GM19397 (cell line): ENCODE data around the gene PRDM16.

Experiments used
- ATAC-seq: cut with Tn5 transposase; IDR thresholded peaks from one replicate; pipeline ENCODE4 v1.9.1; 2021; ENCODE audit warnings: mild to moderate bottlenecking, moderate library complexity; ENCODE audit not compliant: unreplicated experiment

Gene PRDM16

DNA sequence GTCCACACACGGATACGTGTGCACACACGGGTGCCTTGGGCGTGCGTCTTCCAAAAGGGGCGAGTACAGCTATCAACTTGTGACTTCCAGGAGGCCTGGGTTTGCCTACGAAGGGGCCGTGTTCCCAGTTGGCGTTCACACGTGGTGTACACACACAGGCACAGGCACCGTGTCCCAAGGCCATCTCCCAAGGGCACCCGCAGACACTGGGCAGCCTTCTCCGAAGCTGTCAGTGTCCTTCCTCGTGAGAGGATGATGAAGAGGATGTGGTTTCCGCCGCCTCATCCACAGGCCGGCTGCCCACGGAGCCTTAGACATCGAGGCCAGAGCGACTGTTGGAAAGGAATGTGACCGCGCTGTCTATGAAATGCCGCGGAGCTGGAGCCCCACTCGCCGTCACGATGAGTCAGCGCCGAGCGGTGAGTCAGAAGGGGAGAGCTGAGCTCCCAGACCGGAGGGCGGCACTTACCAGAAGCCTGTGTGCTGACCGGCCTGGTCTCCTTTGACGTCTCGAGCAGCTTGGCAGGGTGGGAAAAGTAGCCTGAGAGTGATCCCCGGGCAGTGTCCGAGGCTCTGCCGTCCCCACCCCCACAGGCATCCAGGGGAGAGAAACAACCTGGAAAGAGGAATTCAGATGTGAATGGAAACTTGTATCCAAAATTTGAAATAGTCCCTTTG is 244.0 kb downstream of the PRDM16 start:
- no peak for ATAC-seq

- no peak for ATAC-seq
Observed at GRCh38 chr1:3313576-3313950, 244.6 kb downstream of the PRDM16 start.

- ATAC-seq: no peak
Observed at GRCh38 chr1:3314491-3315381, 245.7 kb downstream of the PRDM16 start.

DNA sequence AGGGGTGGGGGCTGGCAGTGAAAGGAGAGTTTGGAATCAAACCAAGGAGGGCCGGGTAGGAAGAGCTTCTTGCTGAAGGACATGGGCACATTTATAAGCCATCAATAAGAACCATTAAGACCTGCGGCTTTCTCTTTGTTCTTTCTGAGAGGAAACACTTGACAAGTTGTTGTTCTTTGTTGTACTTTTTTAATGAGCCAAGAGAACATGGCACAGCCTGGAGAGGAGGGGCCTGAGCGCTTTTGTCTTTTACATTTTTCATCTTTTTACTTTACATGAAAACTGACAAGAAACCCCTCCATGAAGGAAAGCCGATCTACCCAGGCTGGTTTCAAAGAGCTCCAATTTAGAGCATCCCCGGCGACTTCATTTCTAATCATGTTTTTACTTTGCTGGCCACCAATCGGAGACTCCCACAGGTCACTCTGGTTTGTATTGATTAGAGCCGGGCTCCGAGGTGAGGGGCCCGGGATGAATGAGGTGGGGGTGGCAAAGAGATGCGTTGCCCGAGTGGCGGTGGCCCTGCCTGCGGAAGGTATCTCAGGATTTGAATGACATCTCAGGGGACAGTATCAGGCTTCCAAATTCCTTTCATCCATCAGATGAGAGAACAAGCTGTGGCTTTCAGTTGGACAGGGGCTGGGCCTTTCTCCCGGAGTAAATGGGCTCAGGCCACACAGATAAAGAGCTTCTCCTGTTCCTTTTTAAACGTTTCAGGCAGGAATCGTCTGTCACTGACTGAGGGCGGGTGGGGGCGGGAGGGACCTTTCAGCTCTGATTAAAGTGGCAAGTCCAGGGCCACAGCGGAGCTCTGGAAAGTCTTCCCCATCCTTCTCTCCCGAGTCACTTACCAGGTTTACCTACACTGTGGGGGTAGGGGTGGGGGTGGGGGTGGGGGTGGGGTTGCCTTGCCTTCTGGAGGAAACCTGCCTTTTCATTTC is 246.7 kb downstream of the PRDM16 start:
- no peak for ATAC-seq

GRCh38 chr1:3316340-3316943 is 247.4 kb downstream of the PRDM16 start:
- no peak for ATAC-seq

GRCh38 chr1:3317456-3317855 is 248.5 kb downstream of the PRDM16 start:
- ATAC-seq: no peak

DNA sequence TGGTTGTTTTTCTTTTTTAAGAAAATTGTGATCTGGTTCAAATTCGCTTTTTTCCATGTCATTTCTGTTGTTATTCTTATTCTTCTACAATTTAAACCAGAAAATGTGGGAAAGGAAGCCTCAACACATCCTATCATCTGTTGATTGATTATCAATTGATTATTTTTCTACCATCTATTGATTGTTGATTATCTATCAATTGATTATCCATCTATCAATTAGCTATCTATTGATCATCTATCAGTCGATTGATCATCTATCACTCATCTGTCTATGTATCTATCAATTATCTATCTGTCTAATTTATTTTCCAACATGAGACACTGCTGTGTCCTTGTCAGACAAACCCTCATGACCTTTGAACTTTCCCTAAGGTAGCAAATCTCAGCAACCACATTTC is 249.3 kb downstream of the PRDM16 start:
- ATAC-seq: no peak

DNA sequence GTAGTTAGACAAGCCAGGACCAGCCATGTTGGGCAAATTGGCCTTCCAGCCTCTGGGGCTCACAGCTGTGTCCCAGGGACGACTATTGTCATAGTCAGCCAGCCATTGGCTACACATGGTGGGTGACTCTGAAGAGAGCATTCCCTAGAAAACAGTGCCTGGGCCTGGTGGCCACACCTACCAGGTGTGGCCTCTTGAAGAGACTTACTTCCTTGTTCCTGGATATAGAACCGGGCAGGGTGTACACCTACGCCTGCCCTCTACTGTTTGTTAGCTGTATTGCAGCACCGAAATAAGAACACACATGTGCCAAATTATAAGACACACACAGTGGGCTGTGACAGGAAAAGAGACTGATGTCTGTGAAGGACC is 250.9 kb downstream of the PRDM16 start:
- ATAC-seq: no peak

DNA sequence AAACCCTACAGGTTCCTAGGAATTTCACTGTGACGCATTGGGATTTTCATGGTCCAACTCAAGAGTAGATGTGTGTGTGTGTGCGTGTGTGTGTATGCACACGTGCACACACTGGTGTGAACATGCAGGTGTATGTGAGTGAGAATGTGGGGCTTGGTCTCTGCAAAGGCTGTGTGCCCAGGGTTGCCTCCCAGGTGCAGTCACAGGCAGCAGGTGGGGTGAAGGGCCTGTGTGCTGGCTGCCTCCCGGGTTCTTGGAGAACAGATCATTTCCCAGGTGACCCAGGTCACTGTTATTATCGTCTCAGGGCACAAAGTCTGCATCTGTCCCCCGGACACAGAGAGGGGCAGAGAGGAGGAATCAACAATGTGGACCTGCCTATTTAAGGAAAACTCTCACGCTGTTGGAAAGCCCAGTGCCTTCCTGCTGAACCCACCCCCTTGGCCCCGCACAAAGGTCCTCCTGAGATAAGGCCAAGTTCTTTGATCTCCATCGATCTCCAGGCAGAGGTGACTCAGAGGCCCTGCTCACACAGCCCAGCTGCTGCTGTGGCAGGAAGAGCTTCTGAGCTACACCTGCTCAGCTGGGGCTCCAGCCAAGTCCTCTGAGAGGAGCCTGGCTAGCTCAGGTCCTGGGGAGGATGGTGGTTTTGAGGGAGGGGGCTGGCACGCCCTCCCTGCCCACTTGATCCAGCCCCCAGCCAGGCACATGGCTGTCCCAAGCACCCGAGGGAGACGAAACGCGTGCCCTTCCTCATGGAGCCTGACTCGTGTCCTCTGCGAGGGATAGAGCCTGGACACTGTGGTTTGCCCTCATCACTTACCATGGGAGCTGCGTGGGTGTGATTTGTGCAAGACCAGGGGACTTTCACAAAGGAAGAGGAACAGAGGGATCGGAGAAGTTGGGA is 251.5 kb downstream of the PRDM16 start:
- no peak for ATAC-seq

- no peak for ATAC-seq
Observed at GRCh38 chr1:3321559-3322449, 252.8 kb downstream of the PRDM16 start.

DNA sequence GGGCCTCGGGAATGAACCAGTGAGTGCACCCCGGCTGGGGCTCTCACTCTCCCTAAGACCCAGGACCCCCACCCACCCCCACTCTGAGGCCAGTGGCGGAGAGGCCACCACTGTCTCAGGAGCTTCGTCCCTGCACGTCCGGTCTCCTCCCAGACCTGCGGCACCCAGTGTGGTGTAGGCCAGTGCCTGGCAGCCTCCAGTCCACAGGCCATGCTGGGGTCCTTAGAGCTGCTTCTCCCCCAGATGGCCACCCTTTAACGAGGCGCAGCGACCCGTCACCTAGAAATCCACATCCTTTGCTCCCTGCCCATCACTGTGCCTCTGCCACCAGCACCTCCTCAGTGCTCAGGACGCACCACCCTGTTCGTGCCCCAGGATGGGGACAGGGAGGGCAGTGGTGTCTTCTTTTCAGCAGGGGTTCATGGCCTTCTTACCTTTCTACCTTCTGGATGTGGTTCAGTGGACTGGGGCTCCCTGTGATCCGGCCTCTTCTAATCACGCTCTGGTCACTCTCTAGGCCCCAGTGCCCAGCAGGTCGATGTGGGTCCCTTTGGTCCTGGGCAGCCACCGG is 253.5 kb downstream of the PRDM16 start:
- ATAC-seq: no peak

DNA sequence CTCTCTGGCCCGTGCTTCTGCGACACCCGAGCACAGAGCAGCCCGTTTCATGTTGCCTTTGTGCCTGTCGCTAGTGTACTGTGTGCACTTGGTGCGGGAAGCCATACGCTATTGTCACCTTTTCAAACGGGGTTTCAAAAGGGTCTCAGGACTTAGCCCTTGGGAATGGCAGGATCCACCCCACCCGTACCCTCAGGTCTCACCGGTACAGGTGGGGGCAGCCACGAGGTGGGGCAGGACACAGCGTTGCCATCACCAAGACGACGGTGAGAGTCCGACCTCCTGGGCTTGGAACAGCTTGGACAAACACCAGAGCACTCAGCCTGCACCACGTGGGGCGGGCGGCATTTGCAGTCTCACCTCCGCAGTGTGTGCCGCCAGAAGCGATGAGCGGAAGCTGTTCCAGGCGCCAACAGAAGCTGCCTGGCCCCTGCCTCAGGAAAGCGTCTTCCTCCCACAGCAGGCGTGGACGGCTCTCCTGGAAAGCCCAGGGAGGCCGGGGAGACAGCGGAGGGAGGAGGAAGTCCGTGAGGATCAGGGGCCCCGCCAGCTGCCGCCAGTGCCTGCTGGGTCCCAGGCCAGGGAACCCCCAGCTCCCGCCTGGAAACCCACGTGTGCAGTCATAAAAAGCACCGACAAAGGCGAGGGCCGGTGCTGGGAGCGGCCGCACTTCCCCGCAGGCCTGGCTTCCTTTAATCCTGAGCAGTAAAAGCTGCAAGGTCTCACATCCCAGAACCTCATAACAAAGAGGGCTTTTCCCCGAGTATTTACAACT is 254.2 kb downstream of the PRDM16 start:
- no peak for ATAC-seq

GRCh38 chr1:3323796-3324703 is 255.0 kb downstream of the PRDM16 start:
- no peak for ATAC-seq

DNA sequence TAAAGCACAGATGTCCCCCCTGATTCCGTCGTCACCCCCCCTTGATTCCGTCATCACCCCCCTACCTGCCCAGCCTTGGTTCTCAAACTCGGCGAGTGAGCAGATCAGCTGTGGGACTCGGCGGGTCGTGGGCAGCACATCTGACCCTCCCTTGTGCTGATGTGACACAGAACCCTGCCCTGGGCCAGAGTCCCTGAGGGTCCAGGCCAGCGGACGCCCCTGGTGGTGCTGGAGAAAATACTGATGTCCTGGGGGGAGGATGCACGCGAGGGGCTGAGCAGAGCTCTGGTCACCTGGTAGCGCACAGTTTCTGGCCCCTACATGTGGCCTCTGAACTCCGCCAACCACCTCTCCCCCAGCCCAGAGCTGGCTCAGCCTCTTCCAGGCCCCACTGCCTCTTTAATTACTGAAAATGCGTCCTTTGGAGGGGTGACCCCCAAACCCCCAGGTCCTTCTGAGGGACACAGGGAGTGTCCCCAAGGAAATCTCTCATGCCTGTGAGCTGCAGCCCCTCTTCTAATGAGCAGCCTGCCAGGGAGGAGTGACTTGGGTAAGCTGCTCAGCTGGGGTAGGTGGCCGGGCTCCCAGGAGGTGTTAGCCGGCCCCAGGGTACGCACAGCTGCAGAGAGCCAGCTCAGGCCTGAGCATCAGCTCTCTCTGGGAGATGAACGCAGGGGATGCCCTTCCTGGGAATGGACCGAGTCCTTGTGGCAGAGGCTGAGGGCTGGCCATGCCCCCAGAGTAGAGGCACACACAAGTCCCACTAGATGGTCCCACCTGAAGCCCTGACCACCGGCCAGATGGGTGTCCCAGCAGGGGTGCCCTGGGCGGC is 255.9 kb downstream of the PRDM16 start:
- ATAC-seq: no peak

GRCh38 chr1:3326516-3327388 is 257.7 kb downstream of the PRDM16 start:
- no peak for ATAC-seq
